GM18526 (cell line): ENCODE measurements around the gene RAB11FIP2.

ENCODE experiments used
- POLR2A ChIP-seq: IDR thresholded peaks from 3 replicates; pipeline ENCODE4 v1.6.1; 2011; ENCODE audit not compliant: insufficient read length; ENCODE audit errors: extremely low read depth

RAB11FIP2 gene

DNA sequence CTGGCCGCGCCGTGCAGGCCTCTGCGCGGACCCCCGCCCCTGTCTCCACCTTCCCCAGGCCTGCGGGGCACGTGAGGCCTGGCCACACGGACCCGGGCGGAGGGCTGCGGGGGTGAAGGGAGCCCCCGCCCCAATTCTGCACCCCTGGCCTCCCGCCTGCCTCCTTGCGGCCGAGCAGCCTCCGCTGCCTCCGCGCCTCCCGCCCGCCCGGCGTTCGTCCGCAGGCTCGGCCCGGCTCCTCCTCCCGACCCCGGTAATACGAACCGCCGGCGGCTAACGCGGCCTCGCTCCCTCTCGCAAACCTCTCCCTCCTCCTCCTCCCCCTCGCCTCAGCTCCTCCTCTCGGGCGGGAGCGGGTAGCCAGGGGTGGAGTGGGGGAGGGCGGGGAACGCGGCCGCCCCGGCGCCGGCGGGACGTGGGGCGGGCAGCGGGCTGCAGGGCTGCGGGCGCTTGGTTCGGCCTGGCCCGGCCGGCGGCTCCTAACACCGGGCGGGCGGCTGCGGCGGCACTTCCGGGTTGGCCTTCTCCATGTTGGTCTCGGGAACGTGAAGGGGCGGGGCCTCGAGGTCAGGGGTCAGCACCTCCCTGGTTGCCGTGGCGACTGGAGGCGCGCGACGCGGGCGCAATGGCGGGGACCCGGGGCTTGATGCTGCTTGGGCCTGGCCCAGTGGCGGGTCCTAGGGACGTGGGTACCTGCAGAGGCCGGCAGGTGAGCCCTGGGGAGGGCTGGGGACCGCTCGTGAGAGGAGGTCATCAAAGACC, at the start of gene RAB11FIP2:
Gene RAB11FIP2, minus strand, starts transcription at position 547 of the 762 bp plus-strand sequence. CDS start 778 bp downstream, outside the sequence.
- peak; percentile 73 for TF ChIP-seq POLR2A

GRCh38 chr10:118096022-118096421, 49.3 kb upstream of the RAB11FIP2 start:
- no peak for TF ChIP-seq POLR2A

DNA sequence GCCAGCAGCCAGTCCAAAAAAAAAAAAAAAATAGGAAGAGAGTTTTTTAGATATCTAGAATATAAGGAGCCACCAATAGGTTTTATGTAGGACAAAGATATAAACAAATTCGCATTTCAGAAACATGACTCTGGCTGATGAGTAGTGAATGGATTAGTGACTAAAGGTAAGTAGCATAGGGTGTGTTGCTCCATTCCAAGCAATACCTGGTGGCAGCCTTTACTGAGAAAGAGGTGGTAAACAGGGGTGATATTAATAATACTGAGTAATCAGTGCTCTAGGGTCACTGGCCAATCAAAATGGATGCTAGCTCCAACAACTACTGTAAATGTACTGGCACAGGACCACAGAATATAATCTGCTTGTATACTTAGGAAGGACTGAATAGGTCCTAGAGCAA, 45.5 kb upstream of the RAB11FIP2 start:
- TF ChIP-seq POLR2A, result no peak

GRCh38 chr10:118080817-118081216, 34.1 kb upstream of the RAB11FIP2 start:
- no peak for TF ChIP-seq POLR2A

DNA sequence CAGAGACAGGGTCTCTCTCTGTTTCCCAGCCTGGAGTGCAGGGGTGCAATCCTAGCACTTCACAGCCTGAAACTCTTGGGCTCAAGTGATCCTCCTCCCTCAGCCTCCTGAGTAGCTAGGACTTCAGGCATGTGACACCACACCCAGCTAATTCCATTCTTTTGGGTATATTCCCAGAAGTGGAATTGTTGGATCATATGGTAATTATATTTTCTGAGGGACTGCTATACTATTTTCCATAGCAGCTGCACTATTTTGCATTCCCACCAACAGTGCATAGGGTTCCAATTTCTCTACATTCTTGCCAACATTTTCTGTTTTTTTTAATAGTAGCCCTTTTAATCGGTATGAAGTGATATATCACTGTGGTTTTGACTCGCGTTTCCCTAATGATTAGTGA, 30.0 kb upstream of the RAB11FIP2 start:
- no peak for TF ChIP-seq POLR2A

GRCh38 chr10:118072840-118073239, 26.1 kb upstream of the RAB11FIP2 start:
- no peak for TF ChIP-seq POLR2A

DNA sequence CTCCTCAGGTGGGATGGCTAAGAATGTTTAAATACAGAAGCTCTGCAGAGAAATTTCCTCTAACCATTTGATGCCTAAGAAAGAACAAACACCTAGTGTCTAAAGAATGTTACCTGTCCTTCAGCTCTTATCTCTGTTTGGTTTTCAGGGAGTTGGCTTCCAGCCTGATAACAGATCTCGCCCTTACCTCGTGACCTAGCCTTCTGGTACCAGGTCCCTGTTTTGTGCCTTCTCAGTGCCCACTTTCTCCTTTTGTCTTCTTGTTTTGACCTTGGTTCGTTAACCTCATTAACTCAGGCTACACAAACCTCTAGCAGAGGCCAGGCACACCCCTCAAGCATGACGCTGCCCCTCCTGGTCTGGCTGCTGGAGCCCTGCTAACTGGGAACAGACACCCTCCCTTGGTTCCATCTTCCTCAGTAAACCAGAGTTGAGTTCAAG, 16.1 kb upstream of the RAB11FIP2 start:
- TF ChIP-seq POLR2A, result no peak

DNA sequence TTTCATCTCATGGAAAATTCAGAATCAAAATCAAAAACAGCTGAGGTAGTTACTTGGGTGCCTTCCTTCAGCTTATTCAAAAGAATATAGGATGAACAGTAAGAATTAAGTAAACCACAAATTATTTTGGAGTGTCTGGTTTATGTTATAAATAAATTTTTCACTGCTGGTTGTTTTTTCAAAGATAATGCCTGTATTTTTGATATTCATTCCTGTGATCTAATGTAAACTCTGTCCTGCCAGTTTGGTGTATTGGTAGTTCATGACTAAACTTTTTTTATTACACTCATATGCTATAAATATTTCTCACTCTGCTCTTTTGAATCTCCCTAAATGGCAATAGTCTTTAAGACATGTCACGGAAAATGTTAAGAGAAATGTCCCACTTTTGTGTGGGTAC, 11.6 kb upstream of the RAB11FIP2 start:
- TF ChIP-seq POLR2A, result no peak

DNA sequence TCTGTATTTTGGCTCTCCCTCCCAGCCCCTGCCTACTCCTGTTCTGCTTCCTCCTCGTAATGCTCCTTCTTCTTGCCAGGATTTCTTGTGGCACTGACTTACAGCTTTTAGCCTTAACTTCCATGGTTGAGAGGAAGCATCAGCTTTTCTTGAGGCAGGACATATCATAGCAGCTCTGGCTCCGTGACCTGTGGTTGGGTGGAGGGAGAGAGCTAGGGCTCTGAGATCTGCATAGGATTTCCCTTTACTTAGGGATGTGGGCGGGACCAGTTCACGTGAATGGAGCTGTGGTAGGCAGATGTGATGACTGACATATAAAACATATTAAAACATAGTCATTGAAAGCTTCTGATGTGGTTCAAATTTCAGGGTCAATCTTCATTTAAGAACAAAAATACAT, 10.6 kb upstream of the RAB11FIP2 start:
- TF ChIP-seq POLR2A, result no peak

DNA sequence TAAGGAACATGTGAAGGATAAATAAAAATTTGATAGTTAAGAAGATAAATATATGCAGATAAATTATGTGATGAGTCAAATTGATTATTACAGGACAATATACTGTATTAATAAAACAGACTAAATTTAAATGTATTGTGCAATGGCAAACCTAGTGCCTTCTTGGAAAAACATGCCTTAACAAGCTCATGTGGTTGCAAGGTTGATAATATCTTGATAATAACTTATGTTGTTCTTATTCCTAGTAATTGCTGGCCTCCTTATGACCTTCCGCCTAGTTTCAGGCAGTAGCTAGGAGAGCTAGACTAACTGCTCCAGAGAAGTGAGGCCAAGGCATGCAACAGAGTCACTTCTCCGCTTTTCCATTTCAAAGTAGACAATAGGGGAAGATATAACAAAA, 7.6 kb upstream of the RAB11FIP2 start:
- no peak for TF ChIP-seq POLR2A

DNA sequence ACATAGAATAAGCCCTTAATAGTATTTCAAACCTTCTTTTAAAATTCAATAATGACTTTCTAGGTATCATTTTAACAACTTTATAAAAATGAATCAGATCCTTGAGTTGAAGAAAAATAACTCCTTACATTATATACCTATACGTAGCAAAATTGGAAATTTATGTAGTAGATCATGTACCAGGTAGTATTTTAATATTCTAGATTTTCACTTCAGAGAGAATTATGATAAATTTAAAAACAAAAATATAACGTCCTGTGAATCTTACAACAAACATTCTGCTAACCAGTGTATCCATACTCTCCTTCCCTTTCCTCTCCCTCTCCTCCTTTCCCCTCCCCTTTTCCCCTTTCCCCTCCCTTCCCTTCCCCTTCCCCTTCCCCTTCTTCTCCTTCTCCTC, 6.1 kb upstream of the RAB11FIP2 start:
- TF ChIP-seq POLR2A, result no peak

DNA sequence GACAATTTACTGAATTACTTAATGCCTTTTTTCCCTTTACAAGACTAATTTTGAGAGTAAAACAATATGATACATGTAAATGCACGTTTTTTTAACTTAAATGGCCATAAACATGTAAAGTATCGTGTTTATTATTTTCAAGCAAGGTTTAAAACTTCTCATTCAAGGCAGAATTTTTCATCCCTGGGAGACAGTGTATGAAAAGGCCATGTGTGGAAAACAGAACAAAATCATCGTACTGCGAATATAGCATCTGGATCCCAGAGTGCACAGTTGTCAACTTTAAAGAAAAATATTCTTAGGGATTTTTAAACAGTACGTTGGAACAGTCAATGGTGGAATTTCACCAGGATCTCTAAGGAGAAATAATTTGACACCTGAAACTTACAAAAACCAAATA, 1.1 kb upstream of the RAB11FIP2 start:
- no peak for TF ChIP-seq POLR2A

GRCh38 chr10:118047157-118047719, 497 bp upstream of the RAB11FIP2 start:
- no peak for TF ChIP-seq POLR2A

DNA sequence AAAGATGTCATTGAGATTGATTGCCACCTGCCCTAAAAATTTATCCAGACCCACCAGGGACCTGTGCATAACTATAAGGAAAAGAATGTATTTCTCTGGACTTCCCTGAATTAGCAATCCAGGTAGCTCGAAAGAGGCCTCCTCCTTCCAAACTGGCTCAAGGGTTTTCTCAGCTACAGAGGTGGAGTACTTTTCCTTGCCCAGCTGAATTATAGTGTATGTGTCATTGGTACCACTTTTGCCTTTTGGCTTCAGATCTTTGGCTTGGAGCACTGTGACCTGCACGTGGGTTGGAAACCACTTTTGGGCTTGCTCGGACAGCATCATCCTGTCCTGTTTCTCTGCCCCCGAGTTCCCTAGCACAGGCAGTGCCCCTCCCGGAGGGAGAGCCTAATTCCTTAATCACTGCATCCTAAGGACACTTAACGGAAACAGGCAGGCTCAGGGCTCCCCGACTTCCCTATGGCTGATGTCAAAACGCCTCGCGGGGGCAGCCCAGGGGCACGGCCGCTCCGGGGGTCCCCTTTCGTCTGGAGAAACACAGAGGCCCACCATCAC, 825 bp downstream of the RAB11FIP2 start:
- no peak for TF ChIP-seq POLR2A

DNA sequence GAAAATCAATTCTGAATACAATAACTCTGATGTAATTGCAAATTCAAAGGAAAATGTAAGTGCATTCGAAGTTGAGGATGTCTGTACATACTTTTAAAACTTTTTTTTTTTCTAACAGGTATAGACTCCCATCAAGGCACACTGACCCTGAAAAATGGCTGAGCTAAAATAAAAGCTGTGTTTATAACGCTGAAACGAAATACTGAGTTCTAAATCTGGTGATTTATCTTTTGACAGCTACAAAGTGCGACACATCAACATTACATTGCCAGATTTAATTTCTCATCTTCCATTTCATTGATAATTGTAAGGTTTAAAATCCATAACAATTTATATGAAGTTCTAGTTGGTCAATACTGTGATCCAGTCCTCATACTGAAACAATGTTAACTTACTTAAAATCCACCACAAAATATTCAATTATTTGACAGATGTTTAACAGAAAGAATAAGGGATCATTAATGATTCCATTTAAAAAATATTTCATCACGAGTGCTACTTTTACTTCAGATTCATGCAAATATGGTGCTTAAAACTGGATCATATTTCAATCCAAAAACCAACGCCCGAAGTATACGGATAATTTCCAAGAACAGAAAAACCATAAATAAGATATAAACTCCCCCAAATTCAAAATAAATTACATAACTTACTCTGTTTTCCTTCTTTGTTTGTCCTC, 1.4 kb downstream of the RAB11FIP2 start:
- TF ChIP-seq POLR2A, result no peak

DNA sequence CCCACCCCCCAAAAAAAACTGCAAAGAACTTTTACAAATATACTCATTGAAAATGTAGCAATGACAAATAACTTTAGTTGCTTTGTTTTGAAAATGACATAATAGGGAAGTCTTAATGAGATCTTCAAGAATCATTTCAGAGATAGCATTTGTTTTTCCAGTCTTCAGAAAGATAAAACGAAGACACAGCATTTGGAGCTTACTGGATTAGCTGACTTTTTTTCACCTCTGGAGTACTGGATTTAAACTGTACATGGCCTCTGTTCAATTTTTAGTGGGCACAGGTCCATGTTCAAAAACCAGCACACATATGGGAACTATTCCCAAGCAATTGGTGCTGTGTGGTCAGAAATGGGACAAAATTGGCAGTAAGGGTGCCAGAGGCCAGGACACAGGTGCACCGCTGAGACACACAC, 3.9 kb downstream of the RAB11FIP2 start:
- TF ChIP-seq POLR2A, result no peak
